ENCODE measurements around the gene ADIPOR2. TPM values are rescaled to one million over a fixed set of nuclear protein-coding genes. Genes with fewer than 3 reads are reported as not detected.

The ADIPOR2 gene
- polyA plus RNA-seq, 2 of the 4 experiments (the other 2 are of a cell fraction) = 60.4 to 65.4 TPM

DNA sequence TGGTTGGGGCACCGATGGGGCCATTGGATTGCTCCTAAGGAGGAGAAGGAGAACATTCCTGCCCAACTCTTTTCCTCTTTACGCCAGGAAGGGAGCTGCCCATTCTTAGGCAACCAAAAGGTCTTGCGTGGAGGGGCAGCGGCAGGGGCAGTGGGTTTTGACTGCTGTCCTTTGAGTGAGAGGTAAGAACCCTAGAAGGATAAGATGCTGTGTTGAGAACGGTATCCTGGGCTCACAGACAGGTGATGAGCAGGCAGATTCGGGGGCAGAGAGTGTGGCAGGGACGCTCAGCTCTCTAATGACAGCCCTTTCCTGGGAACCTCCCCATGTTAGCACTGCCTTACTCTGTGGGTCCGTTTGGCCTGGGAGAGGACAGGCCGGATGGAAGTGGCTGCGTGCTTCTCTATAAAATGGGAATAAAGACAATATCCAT, 142.7 kb downstream of the ADIPOR2 start (continued):
- no peak for TF ChIP-seq MAFK (IDR thresholded peaks at IDR 0.05; ENCODE audit: partially characterized antibody)
- no peak for TF ChIP-seq FOXS1 (CRISPR knock-in tag; IDR thresholded peaks at IDR 0.05)

DNA sequence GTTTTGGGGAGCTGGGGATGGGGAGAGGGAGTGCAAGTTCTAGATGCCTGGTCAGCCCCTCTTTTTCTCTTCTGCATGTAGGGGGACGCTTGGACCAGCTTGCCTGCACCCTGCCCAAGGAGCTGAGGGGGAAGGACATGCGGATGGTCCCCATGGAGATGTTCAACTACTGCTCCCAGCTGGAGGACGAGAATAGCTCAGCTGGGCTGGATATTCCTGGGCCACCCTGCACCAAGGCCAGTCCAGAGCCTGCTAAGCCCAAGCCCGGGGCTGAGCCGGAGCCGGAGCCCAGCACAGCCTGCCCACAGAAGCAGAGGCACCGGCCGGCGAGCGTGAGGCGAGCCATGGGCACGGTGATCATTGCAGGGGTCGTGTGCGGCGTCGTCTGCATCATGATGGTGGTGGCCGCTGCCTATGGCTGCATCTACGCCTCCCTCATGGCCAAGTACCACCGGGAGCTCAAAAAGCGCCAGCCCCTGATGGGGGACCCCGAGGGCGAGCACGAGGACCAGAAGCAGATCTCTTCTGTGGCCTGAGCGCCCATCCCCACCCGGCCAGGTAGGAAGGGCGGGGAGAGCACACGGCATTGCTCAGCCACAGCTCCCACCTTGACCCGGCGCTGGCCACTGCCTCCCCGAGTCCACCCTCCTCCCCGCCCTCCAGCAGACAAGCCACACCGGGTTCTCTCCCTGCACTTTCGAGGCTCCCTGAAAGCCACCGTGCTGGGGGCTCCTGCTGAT, 143.5 kb downstream of the ADIPOR2 start:
- no peak overlapping the region for H3K4me3 ChIP-seq
- H3K4me2 ChIP-seq = no peak overlapping the region
- no peaks in the 10 kb centered on the region for H3K4me1 ChIP-seq
- DNase-seq (ENCODE audit: low read depth in 1 of 2, low spot score in 1 of 2) = no peak
- no peak for FAIRE-seq
- ChIA-PET CTCF (interaction anchor here (1.0 kb wide), 1 partner anchor 39 kb away, joined by 3 read pairs; no protein-coding TSS in a partner anchor), POLR2A (no interaction called here)
- ATAC-seq = no peak
- no peaks in the 10 kb centered on the region for H3K9me3 ChIP-seq
- TF ChIP-seq CBX2 (IDR thresholded peaks at IDR 0.05; ENCODE audit: borderline replicate concordance, low read depth) (no peak), FOSB (CRISPR knock-in tag; IDR thresholded peaks at IDR 0.05) (no peak), MAZ (IDR thresholded peaks at IDR 0.05; ENCODE audit: borderline replicate concordance, low read depth, low read length) (no peak), EHF (CRISPR knock-in tag; IDR thresholded peaks at IDR 0.05) (no peak), KDM1A (IDR thresholded peaks at IDR 0.05; ENCODE audit: low read depth) (no peak), MAFK (IDR thresholded peaks at IDR 0.05; ENCODE audit: partially characterized antibody) (no peak), POLR2AphosphoS2 (conservative IDR thresholded peaks at IDR 0.05; ENCODE audit: low read length) (no peak), JUNB (IDR thresholded peaks at IDR 0.05) (no peak), EP300 (IDR thresholded peaks at IDR 0.05) (no peak), CEBPB (IDR thresholded peaks at IDR 0.05) (no peak)
- TF ChIP-seq, protein P1, sequence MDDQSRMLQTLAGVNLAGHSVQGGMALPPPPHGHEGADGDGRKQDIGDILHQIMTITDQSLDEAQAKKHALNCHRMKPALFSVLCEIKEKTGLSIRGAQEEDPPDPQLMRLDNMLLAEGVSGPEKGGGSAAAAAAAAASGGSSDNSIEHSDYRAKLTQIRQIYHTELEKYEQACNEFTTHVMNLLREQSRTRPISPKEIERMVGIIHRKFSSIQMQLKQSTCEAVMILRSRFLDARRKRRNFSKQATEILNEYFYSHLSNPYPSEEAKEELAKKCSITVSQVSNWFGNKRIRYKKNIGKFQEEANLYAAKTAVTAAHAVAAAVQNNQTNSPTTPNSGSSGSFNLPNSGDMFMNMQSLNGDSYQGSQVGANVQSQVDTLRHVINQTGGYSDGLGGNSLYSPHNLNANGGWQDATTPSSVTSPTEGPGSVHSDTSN (IDR thresholded peaks at IDR 0.05) = no peak
- TF ChIP-seq, protein P2, sequence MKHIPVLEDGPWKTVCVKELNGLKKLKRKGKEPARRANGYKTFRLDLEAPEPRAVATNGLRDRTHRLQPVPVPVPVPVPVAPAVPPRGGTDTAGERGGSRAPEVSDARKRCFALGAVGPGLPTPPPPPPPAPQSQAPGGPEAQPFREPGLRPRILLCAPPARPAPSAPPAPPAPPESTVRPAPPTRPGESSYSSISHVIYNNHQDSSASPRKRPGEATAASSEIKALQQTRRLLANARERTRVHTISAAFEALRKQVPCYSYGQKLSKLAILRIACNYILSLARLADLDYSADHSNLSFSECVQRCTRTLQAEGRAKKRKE (CRISPR knock-in tag; IDR thresholded peaks at IDR 0.05; ENCODE audit: low read depth) = no peak
- TF ChIP-seq, protein P3, sequence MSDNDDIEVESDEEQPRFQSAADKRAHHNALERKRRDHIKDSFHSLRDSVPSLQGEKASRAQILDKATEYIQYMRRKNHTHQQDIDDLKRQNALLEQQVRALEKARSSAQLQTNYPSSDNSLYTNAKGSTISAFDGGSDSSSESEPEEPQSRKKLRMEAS (IDR thresholded peaks at IDR 0.05) = no peak
- H3K27ac ChIP-seq = no peak overlapping the region
- WGBS (ENCODE audit: missing lambda C conversion rate) = 21% methylated on average over 30 of the region's 34 CpGs

DNA sequence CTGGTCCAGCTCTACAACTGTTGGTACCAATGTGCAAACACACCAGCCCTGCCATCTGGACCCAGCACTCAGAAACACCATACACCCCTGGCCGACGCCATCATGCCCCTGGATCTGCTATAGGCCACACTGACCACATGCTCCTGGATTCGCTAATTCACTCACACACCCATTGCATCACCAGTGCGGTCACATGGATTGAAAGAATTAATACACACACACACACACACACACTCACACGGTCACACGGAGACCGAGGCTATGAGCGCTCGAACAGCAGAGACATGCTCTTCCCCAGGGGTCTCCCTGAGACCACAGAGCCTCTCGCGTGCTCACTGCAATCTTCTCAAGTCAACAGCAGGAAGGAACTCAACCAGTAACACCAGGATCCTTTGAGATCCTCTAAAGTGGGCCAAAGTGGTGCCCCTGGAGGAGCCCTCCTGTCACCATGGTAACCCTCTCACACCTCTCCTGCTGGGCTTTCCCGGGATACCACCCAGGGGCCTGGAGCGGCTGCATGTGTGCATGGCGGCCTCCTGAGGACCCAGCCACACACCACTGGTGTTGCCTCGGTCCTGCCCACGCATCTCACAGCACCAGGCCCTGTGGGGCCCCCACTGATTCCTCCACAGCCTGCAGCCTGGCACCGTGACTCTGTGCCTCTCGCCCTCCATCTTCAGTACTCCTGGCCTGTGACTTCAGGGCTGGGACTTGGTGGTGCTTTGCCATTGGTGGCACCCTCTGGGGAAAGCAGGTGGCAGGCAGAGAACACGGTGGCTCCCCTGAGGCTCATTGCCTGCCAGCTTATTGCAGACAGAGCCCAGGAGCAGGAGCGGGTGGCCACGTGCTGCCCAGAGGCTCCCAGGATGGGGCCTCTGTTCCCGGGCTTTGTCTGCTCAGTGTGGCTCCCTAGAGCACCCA, 144.6 kb downstream of the ADIPOR2 start:
- no peak overlapping the region for H3K27ac ChIP-seq
- CTCF ChIA-PET = interaction anchor here (1.0 kb wide), 1 partner anchor 40 kb away, joined by 3 read pairs; no protein-coding TSS in a partner anchor
- POLR2A ChIA-PET = no interaction called here
- DNase-seq (ENCODE audit: low read depth in 1 of 2, low spot score in 1 of 2) (no peak), FAIRE-seq (no peak), ATAC-seq (no peak)
- TF ChIP-seq, protein P4, sequence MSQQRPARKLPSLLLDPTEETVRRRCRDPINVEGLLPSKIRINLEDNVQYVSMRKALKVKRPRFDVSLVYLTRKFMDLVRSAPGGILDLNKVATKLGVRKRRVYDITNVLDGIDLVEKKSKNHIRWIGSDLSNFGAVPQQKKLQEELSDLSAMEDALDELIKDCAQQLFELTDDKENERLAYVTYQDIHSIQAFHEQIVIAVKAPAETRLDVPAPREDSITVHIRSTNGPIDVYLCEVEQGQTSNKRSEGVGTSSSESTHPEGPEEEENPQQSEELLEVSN (IDR thresholded peaks at IDR 0.05; ENCODE audit: borderline replicate concordance, low read depth) = no peak
- TF ChIP-seq CHD4 (IDR thresholded peaks at IDR 0.05; ENCODE audit: borderline replicate concordance) (no peak), CBX2 (IDR thresholded peaks at IDR 0.05; ENCODE audit: borderline replicate concordance, low read depth) (no peak), NFE2L2 (conservative IDR thresholded peaks at IDR 0.05; ENCODE audit: low read length) (no peak), RARB (CRISPR knock-in tag; IDR thresholded peaks at IDR 0.05) (no peak), HOXB5 (CRISPR knock-in tag; IDR thresholded peaks at IDR 0.05) (no peak), HDAC2 (IDR thresholded peaks at IDR 0.05) (no peak), MAZ (IDR thresholded peaks at IDR 0.05; ENCODE audit: borderline replicate concordance, low read depth, low read length) (no peak), RNF2 (IDR thresholded peaks at IDR 0.05; ENCODE audit: borderline replicate concordance, low read depth) (no peak), CHD2 (IDR thresholded peaks at IDR 0.05; ENCODE audit: low read length, partially characterized antibody) (no peak), JUNB (IDR thresholded peaks at IDR 0.05) (no peak), POLR2A (IDR thresholded peaks at IDR 0.05; ENCODE audit: low read length) (no peak), HOXB13 (CRISPR knock-in tag; IDR thresholded peaks at IDR 0.05; ENCODE audit: low read depth) (no peak), ZSCAN20 (CRISPR knock-in tag; IDR thresholded peaks at IDR 0.05) (no peak), ZC3H11A (IDR thresholded peaks at IDR 0.05) (no peak)
- TF ChIP-seq, protein P2 (CRISPR knock-in tag; IDR thresholded peaks at IDR 0.05; ENCODE audit: low read depth) = no peak
- TF ChIP-seq, protein P5, sequence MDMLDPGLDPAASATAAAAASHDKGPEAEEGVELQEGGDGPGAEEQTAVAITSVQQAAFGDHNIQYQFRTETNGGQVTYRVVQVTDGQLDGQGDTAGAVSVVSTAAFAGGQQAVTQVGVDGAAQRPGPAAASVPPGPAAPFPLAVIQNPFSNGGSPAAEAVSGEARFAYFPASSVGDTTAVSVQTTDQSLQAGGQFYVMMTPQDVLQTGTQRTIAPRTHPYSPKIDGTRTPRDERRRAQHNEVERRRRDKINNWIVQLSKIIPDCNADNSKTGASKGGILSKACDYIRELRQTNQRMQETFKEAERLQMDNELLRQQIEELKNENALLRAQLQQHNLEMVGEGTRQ (IDR thresholded peaks at IDR 0.05) = no peak
- no peaks in the 10 kb centered on the region for H3K9me3 ChIP-seq
- 68% methylated on average over 20 of the region's 22 CpGs for WGBS (ENCODE audit: missing lambda C conversion rate)
- no peak overlapping the region for H3K4me3 ChIP-seq
- H3K4me2 ChIP-seq = no peak overlapping the region
- H3K4me1 ChIP-seq = no peaks in the 10 kb centered on the region
